H9 (cell line): ENCODE data around the gene TUT4. TPM values are rescaled to one million over a fixed set of nuclear protein-coding genes. Genes with fewer than 3 reads are reported as not detected.

Source experiments
- DNase-seq: peaks from one replicate; pipeline ENCODE4 v3.0.0-alpha.2; 2017
- H2AFZ ChIP-seq: one replicate; pipeline ENCODE4 v1.6.1; 2013; ENCODE audit warnings: mild to moderate bottlenecking, low read length, control low read depth, moderate library complexity
- H2AK5ac ChIP-seq: 2 replicates; pipeline ENCODE4 v1.6.1; 2013; ENCODE audit warnings: low read length, control low read depth, mixed read lengths; ENCODE audit not compliant: insufficient read length
- H2BK120ac ChIP-seq: one replicate; pipeline ENCODE4 v1.6.1; 2013; ENCODE audit warnings: low read depth, mild to moderate bottlenecking, low read length, control low read depth, inconsistent platforms; ENCODE audit not compliant: poor library complexity, severe bottlenecking
- H2BK12ac ChIP-seq: 2 replicates; pipeline ENCODE4 v1.6.1; 2013; ENCODE audit warnings: low read length, control low read depth, mixed read lengths, low read depth; ENCODE audit not compliant: insufficient read length
- H2BK15ac ChIP-seq: 2 replicates; pipeline ENCODE4 v1.6.1; 2013; ENCODE audit warnings: low read depth, low read length, control low read depth
- H2BK20ac ChIP-seq: one replicate; pipeline ENCODE4 v1.6.1; 2013; ENCODE audit warnings: low read depth, mild to moderate bottlenecking, low read length, control low read depth, inconsistent platforms; ENCODE audit not compliant: poor library complexity, severe bottlenecking
- H2BK5ac ChIP-seq: 2 replicates; pipeline ENCODE4 v1.6.1; 2013; ENCODE audit warnings: low read length, control low read depth, mixed read lengths; ENCODE audit not compliant: insufficient read length
- H3K14ac ChIP-seq: 2 replicates; pipeline ENCODE4 v1.6.1; 2013; ENCODE audit warnings: low read length, control low read depth; ENCODE audit not compliant: insufficient read depth
- H3K18ac ChIP-seq: 2 replicates; pipeline ENCODE4 v1.6.1; 2013; ENCODE audit warnings: low read depth, mild to moderate bottlenecking, mixed read lengths, low read length, control low read depth; ENCODE audit not compliant: insufficient read length
- H3K23ac ChIP-seq: 2 replicates; pipeline ENCODE4 v1.6.1; 2013; ENCODE audit warnings: low read length, control low read depth, mixed read lengths, low read depth; ENCODE audit not compliant: insufficient read length
- H3K23me2 ChIP-seq: 2 replicates; pipeline ENCODE4 v1.6.1; 2013; ENCODE audit warnings: low read depth, mild to moderate bottlenecking, mixed read lengths, low read length, control low read depth; ENCODE audit not compliant: insufficient read length, poor library complexity, severe bottlenecking
- H3K27ac ChIP-seq: 2 replicates; pipeline ENCODE4 v1.5.1; 2013; ENCODE audit warnings: low read length, control low read depth, mixed read lengths, low read depth; ENCODE audit not compliant: insufficient read length
- H3K27me3 ChIP-seq: 2 replicates; pipeline ENCODE4 v1.6.1; 2013; ENCODE audit warnings: low read length, control low read depth, inconsistent platforms; ENCODE audit not compliant: insufficient read depth
- H3K4ac ChIP-seq: 2 replicates; pipeline ENCODE4 v1.6.1; 2013; ENCODE audit warnings: low read depth, mild to moderate bottlenecking, control low read depth, inconsistent platforms, low read length, moderate library complexity
- H3K4me1 ChIP-seq: 2 replicates; pipeline ENCODE4 v1.6.1; 2013; ENCODE audit warnings: low read length, control low read depth, inconsistent platforms; ENCODE audit not compliant: insufficient read depth
- H3K4me2 ChIP-seq: 2 replicates; pipeline ENCODE4 v1.6.1; 2013; ENCODE audit warnings: low read length, control low read depth, mixed read lengths; ENCODE audit not compliant: insufficient read length, insufficient read depth
- H3K56ac ChIP-seq: 2 replicates; pipeline ENCODE4 v1.6.1; 2013; ENCODE audit warnings: low read depth, mild to moderate bottlenecking, mixed read lengths, low read length, control low read depth; ENCODE audit not compliant: insufficient read length
- H3K79me1 ChIP-seq: 2 replicates; pipeline ENCODE4 v1.6.1; 2013; ENCODE audit warnings: low read depth, mild to moderate bottlenecking, moderate library complexity, low read length, control low read depth, inconsistent platforms; ENCODE audit not compliant: insufficient read depth, poor library complexity, severe bottlenecking
- H3K79me2 ChIP-seq: 2 replicates; pipeline ENCODE4 v1.6.1; 2013; ENCODE audit warnings: low read length, control low read depth, inconsistent platforms; ENCODE audit not compliant: insufficient read depth
- H3K9ac ChIP-seq: 2 replicates; pipeline ENCODE4 v1.6.1; 2013; ENCODE audit warnings: low read length, control low read depth, mixed read lengths; ENCODE audit not compliant: insufficient read length; ENCODE audit errors: extremely low read depth
- H3K9me3 ChIP-seq: one replicate; pipeline ENCODE4 v1.6.1; 2013; ENCODE audit warnings: low read depth, low read length, inconsistent platforms; ENCODE audit not compliant: control insufficient read depth
- H3T11ph ChIP-seq: one replicate; pipeline ENCODE4 v1.6.1; 2013; ENCODE audit warnings: mild to moderate bottlenecking, low read length, control low read depth, inconsistent platforms
- H4K20me1 ChIP-seq: one replicate; pipeline ENCODE4 v1.6.1; 2013; ENCODE audit not compliant: control insufficient read depth, insufficient read length, insufficient read depth
- H4K5ac ChIP-seq: 2 replicates; pipeline ENCODE4 v1.6.1; 2013; ENCODE audit warnings: low read depth, mild to moderate bottlenecking, mixed read lengths, low read length, control low read depth; ENCODE audit not compliant: insufficient read length
- H4K8ac ChIP-seq: replicated peaks from 2 replicates; pipeline ENCODE4 v1.6.1; 2013; ENCODE audit warnings: low read length, control low read depth, mixed read lengths, low read depth; ENCODE audit not compliant: insufficient read length
- H4K91ac ChIP-seq: 2 replicates; pipeline ENCODE4 v1.6.1; 2013; ENCODE audit warnings: low read depth, mild to moderate bottlenecking, moderate library complexity, mixed read lengths, low read length, control low read depth; ENCODE audit not compliant: insufficient read length
- H3K27ac Mint-ChIP-seq, 3 experiments: 2 replicates in 2 of 3; 3 replicates in 1 of 3; pipeline ENCODE4 v1.8.0; 2020 to 2021; ENCODE audit warnings: mixed read lengths in 3 of 3, mild to moderate bottlenecking in 1 of 3, moderate library complexity in 1 of 3
- H3K27me3 Mint-ChIP-seq: 2 replicates; pipeline ENCODE4 v1.8.0; 2021; ENCODE audit warnings: low read depth, mild to moderate bottlenecking, moderate library complexity, mixed read lengths
- H3K36me3 Mint-ChIP-seq, 3 experiments: 2 replicates in 2 of 3; 3 replicates in 1 of 3; pipeline ENCODE4 v1.8.0; 2020 to 2021; ENCODE audit warnings: low read depth in 3 of 3, mixed read lengths in 3 of 3; ENCODE audit not compliant: insufficient read depth in 1 of 3
- H3K4me1 Mint-ChIP-seq, 2 experiments: 2 replicates each; pipeline ENCODE4 v1.8.0; 2020; ENCODE audit warnings: mixed read lengths in 2 of 2
- H3K4me3 Mint-ChIP-seq, 2 experiments: 2 replicates in 1 of 2; 3 replicates in 1 of 2; pipeline ENCODE4 v1.8.0; 2020 to 2021; ENCODE audit warnings: mild to moderate bottlenecking in 2 of 2, mixed read lengths in 2 of 2, moderate library complexity in 1 of 2
- H3K9me3 Mint-ChIP-seq, 2 experiments: 2 replicates in 1 of 2; 3 replicates in 1 of 2; pipeline ENCODE4 v1.8.0; 2020; ENCODE audit warnings: mild to moderate bottlenecking in 2 of 2, mixed read lengths in 2 of 2, moderate library complexity in 1 of 2
- WGBS: extraction: QIAGEN DNeasy Blood & Tissue Kit; methylation state at CpG from one replicate; pipeline ENCODE4 v1.1.7; 2013; ENCODE audit warnings: missing lambda C conversion rate, low lambda C conversion rate, mixed read lengths; ENCODE audit not compliant: insufficient read length; ENCODE audit errors: extremely low coverage; 5-methylcytosine and 5-hydroxymethylcytosine counted together
- total RNA-seq: library from RNA; stranded (reverse); gene quantifications from 2 replicates; pipeline ENCODE4 v1.2.1, GENCODE V29; 2021
- TF ChIP-seq, protein P1 (sequence below): fragments of 200-600 bp; sonication (generic); conservative IDR thresholded peaks from 3 replicates; pipeline ENCODE4 v1.8.0; 2021; ENCODE audit warnings: antibody characterized with exemption, mild to moderate bottlenecking

TUT4 gene
- total RNA-seq, 1 experiment from 2014 or later, result 59.3 TPM

DNA sequence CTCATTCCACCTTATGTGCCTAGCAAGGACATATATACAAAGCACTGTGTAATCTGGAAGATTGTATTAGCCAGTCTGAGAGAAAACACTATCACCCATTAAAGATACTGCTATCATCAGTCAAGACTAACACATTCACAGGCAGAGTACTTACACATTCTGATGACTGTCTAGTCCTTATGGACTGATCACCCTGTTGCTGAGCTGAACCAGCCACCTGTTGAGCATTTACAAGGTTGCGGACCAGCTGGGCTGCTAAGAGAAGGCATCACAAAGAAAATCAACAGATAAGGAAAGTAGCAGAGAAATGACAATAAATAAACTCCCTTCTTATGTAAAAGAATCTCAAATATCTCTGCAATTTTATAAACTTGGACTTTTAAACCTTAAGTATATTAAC, 117.7 kb downstream of the TUT4 start:
- H3K23ac ChIP-seq, result no peak overlapping the region
- H3K4me2 ChIP-seq, result no peak overlapping the region
- H2AK5ac ChIP-seq, result no peak overlapping the region
- H3K4me3 Mint-ChIP-seq, result no peak overlapping the region
- no peaks in the 10 kb centered on the region for H3K9me3 Mint-ChIP-seq
- H3K23me2 ChIP-seq, result no peaks in the 10 kb centered on the region
- no peaks in the 10 kb centered on the region for H3K27me3 ChIP-seq
- no peak overlapping the region for H2AFZ ChIP-seq
- peaks cover 5% of the 10 kb centered on the region; the same call in 1 of the 2 replicates for H3K4me1 ChIP-seq
- TF ChIP-seq, protein P1, sequence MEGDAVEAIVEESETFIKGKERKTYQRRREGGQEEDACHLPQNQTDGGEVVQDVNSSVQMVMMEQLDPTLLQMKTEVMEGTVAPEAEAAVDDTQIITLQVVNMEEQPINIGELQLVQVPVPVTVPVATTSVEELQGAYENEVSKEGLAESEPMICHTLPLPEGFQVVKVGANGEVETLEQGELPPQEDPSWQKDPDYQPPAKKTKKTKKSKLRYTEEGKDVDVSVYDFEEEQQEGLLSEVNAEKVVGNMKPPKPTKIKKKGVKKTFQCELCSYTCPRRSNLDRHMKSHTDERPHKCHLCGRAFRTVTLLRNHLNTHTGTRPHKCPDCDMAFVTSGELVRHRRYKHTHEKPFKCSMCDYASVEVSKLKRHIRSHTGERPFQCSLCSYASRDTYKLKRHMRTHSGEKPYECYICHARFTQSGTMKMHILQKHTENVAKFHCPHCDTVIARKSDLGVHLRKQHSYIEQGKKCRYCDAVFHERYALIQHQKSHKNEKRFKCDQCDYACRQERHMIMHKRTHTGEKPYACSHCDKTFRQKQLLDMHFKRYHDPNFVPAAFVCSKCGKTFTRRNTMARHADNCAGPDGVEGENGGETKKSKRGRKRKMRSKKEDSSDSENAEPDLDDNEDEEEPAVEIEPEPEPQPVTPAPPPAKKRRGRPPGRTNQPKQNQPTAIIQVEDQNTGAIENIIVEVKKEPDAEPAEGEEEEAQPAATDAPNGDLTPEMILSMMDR, result no peak
- no peak for DNase-seq
- no peaks in the 10 kb centered on the region for H3K79me2 ChIP-seq
- no peak overlapping the region; a peak in 1 of 7 replicates for H3K27ac Mint-ChIP-seq
- H2BK20ac ChIP-seq, result no peak overlapping the region
- H3K36me3 Mint-ChIP-seq, result peaks cover 9 to 53% (median 37%) of the 10 kb centered on the region in 3 experiments; a peak in 6 of 7 replicates
- no peak overlapping the region for H3K4ac ChIP-seq
- no peaks in the 10 kb centered on the region for H3K27me3 Mint-ChIP-seq
- H3K79me1 ChIP-seq, result no peaks in the 10 kb centered on the region
- no peak overlapping the region for H3K18ac ChIP-seq
- WGBS, result no CpG with 5 or more reads among the region's 1 CpG
- no peak overlapping the region for H3K9ac ChIP-seq
- H3K9me3 ChIP-seq, result no peaks in the 10 kb centered on the region
- H3K56ac ChIP-seq, result no peak overlapping the region
- no peak overlapping the region for H4K91ac ChIP-seq
- H3K4me1 Mint-ChIP-seq, result peaks cover 9 to 10% of the 10 kb centered on the region in 2 experiments
- no peak overlapping the region for H2BK5ac ChIP-seq
- no peak overlapping the region for H4K5ac ChIP-seq
- H4K8ac ChIP-seq, result no peak overlapping the region
- no peak overlapping the region for H3K14ac ChIP-seq
- no peak overlapping the region for H3T11ph ChIP-seq
- H2BK120ac ChIP-seq, result no peak overlapping the region
- H3K27ac ChIP-seq, result no peak overlapping the region
- no peak overlapping the region for H2BK12ac ChIP-seq
- no peak overlapping the region for H2BK15ac ChIP-seq
- no peaks in the 10 kb centered on the region for H4K20me1 ChIP-seq
